NCI-H2171 (cell line): Measurements from ENCODE around the gene ZDHHC13.

Experiments used
- DNase-seq: peaks from one replicate; lab custom pipeline; 2025; lab: John Stamatoyannopoulos, UW

ZDHHC13 gene, protein sequence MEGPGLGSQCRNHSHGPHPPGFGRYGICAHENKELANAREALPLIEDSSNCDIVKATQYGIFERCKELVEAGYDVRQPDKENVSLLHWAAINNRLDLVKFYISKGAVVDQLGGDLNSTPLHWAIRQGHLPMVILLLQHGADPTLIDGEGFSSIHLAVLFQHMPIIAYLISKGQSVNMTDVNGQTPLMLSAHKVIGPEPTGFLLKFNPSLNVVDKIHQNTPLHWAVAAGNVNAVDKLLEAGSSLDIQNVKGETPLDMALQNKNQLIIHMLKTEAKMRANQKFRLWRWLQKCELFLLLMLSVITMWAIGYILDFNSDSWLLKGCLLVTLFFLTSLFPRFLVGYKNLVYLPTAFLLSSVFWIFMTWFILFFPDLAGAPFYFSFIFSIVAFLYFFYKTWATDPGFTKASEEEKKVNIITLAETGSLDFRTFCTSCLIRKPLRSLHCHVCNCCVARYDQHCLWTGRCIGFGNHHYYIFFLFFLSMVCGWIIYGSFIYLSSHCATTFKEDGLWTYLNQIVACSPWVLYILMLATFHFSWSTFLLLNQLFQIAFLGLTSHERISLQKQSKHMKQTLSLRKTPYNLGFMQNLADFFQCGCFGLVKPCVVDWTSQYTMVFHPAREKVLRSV

DNA sequence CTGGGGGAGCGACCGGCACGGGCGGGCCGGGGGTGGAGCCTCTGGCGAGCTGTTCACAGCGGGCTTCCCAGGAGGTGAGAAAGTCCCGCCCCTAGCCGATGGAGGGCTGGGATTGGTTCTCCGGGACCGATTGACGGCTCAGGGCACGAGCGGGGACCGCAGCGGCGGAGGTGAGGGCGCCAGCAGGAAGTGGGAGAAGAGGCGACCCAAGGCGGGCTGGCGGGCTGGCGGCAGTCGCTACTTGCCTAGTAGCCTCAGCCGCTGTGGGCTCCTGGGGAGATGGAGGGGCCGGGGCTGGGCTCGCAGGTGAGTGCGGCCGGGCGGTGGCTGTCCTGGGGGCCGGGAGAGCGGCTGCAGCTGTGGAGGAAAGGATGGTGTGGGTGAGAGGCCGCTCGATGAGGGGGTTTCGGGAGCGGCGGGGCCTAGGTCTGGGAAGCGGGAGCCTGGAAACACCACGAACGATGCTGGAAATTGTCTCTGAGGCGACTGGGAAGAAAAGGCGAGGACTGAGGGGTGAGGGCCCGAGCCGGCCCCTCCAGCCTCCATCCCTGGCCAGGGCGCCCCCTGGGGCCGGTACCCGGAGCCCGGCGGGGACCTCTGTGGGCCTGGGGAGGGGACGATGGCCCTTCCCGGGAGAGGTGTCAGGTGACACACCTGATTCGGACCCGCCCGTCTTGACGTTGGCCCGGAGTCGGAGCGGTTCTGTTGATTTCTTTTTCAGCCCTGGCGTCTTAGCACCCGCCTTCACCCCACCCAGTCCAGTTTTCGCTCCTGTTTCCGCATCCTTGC is at the start of gene ZDHHC13:
Gene ZDHHC13 (plus strand): TSS at position 198 of the 789 bp plus-strand sequence. CDS start 82 bp downstream, at position 280.
- peak; percentile 74 for DNase-seq

DNA sequence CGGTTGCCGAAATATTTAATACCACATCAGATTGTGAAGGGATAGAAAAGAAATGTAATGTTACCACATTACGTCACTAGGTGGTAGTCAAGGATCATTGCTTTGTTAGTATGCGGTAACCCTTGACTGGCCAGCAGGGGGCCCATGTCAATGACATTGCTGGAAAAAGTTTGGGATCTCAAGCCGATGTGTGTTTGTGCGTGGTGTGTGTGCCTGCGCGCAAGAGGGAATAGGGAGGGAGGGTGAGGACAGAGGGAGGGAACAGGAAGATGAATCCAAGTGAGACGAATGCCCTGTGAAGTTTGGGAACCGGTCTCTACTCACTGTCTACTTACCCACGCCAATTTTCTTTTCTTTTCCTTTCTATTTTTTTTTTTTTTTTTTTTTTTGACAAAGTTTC is 45.7 kb upstream of the ZDHHC13 start:
- peak; percentile 61 for DNase-seq

DNA sequence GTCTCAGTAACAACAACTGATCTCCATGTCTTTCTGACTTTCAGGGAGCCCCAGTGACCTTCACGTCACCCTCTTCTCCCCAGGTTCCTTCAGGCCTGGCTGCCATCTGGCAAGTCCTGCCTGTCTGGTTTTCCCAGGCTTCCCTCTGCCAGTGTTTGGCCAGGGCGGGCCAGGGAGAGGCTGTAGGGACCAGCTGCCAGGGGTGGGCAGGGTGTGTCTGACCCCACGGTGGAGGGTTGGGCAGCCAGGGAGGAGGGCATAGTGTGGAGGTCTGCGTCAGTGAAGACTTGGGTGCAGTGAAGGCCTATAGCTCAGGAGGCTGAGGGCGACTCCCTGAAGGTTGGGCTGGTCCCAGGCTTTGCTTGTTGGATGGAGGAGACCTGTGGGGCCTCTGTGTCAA is 44.5 kb upstream of the ZDHHC13 start:
- DNase-seq: no peak

DNA sequence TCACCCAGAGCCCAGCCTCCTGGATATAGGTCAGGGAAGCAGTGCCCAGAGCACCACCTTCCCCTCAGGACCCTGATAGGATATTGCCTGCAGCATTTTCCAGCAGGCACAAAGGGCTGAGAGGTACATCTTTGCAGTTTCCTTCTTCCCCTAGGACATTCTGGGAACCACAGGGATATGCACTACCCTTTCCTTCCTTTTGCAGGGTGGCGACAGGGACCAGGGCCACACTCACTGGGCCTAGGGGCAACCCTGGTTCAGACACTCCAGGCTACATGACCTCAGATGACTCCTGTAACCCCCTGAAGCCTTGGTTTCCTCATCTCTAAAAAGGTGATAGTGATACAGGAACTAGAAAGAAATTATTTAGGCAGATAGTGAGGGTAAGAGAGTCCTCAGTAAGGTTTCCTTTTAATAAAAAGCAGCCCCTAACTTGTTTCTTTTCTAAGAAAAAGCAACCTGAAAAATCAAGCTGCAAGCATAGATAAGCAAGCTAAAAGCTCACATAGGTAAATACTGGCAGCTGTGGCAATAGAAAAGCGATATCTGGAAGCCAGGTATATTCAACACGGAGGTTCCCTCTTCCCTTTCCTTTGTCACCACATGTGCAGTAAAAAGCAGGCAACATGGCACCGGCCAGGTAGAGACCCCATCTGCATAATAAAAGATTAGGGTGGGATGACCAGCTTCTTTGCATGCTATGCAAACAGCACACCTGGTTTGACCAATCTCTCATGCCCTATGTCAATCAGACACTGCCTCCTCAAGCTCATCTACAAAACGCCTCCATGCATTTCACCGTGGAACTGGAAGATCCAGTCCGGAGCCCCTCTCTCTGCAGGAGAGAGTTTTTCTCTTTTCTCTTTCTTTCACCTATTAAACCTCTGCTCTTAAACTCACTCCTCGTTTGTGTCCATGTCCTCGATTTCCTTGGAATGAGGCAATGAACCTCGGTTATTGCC is 43.2 kb upstream of the ZDHHC13 start:
- DNase-seq: no peak

DNA sequence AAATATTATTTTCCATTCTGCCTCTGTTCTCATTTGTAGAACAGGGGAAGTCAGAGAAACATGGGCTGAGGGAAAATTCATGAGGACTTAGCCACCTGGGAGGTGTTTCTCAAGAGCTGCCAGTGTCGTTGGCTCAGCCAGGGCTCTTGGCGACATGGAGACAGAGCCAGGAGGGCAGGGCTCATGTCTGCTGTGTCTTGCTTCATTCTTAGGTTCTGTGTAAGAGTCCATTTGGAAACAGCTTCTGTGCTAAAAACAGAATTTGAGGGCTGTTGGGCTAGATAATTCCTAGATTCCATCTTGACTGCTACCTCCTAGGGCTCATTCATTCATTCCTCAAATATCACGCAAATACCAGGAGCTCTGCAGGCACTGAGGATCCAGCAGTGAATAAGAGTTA is 41.3 kb upstream of the ZDHHC13 start:
- DNase-seq: no peak

DNA sequence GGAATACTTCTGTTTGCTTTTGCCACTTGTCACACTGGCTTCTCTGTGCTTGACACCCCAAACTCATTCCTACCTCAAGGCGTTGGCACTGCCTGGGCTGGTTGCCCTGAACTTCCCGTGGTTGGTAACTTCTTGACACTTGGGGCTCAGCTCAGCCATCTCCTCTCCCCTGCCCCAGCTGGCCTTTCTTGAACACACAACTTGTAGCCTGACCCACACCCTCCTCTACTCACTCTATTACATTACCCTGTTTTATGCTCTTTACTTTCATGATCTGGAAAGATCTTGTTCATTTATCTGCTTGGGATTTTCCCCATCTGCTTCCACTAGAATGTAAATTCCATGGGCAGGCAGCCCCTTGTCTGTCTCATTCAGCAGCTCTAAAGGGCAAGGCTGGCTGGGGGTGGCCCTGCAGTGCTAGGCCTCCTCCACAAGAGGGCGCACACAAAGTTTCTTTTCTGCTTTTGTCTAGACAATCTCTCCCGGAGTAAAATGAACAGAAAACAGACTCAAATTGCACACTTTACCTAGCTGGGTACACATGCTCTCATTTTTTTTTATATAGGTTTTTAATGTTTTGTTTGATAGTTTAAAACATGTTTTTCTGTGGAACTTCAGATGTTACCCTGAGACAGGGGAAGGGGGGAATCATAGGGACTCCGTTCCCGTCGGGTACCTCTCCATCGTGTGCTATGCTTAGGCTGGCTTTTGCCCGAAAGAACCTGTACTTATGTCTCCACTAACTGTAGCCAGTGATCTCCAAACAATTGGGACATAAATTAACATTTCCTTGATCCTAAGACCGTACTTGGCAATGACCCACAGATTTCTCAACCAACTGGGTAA is 40.0 kb upstream of the ZDHHC13 start:
- DNase-seq: no peak

DNA sequence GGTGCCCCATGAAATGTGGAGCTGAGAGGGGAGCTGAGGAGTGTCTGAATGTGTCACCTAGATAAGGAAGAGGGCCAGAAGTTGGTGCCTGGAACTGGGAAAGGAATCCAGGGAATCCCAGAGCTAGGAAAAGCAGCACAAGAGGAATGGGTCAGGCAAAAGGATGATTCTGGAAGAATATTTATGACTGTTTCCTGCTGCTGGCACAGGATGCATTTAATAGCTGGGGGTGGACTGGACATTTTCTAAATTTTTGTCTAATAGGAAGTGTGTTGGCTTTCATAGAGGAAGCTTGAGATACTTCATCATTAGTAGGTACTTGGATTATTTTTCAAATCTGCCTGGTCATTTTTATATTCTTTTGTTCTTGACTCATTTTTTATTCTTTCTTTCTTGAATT is 39.0 kb upstream of the ZDHHC13 start:
- DNase-seq: no peak

DNA sequence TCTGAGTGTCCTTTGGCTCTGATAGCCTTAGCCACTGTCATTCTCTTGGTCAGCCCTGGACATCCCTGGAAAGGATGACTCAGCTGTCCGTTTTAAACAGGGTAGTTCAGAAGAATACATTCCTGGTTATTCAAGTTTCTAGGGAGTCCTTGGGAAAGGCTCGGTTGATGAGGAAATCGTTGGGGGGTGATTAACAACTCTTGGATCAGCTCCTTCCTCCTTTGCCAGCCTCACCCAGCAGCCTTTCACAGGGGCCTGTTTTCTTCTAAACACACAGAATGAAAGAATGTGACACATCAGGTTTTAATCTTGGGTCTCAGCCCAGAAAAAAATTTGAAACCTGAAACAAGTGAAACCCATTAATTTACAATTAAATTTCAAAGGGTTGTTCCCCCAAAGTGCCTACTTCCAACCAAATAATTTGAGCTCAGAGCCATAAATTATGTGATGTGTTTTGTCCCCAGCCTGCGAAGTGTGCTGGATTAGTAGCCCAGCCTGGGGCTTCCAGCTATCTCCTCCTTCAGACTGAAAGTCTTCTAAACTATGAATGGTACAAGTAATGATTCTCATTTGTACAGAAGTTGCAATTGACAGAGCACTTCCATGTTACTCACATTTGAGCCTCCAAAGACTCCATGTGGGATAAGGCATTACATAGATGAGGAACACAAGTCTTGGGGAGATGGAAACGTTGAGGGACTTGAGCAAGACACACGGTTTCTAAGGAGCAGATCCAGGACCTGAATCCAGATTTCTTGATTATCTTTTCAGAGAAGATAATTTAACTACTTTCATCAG is 37.1 kb upstream of the ZDHHC13 start:
- no peak for DNase-seq

DNA sequence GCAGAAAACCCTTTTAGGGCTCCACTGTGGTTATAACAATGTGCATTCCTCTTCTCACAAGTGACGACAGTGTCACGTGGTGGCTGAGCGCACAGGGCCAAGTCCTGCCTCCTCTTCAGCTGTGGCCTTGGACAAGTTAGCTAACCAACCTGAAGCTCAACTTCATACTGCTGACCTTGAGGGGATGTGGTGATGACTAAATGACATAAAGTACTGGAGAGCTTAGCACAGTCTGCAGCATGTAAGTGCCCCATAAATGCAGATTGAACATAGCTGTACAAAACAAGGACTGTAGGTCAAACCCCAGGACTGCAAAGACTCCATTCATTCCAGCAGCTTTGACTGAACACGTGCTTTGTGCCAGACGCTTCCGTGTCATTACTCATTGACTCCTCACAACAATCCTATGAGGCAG is 36.4 kb upstream of the ZDHHC13 start:
- DNase-seq: no peak

DNA sequence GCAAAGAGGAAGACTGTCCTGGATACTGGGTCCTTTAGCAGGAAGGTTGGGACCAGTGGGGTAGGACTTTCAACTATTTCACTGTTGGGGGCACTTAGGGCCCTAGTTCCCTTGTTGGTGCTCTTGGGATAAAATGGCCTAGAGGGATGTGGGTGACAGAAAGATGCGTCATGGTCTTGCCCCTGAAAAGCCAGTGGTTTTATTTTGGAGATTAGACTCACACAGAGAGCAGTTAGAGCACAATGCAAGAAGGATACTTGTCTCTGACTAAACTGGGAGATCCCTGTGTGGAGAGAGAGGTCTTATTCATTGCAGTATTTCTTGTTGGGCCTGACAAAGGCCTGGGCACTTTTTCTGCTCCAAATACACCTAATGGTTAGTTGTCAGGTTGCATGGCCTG is 33.8 kb upstream of the ZDHHC13 start:
- DNase-seq: no peak

DNA sequence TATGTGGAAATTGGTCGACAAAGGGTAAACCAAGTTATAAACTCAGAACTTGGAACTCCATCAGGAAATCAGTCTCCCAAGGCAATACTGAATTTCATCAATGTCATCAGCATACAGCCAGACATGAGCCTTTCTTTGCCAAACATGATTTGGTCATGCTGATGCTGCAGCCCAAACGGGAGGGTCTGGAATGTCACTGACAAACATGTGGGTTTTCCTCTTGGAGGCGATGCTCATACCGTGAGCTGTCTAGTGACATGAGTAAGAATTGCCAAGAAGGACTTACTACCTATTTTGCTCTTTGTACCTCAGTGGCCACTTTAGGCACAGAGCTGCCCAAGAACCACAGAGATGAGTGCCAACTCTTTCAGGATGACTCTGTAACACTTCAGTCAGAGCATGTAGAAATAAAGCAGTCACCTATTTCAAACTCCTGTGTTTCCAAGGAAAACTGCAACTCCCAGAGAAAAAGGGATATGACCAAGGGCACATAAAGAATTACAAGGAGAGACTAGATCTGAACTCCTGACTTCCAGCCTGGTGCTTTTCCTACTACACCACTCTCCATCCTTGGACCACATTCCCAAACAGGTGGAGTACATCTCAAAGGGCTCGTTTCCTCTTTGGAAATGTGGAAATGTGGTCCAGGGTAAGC is 32.2 kb upstream of the ZDHHC13 start:
- no peak for DNase-seq

DNA sequence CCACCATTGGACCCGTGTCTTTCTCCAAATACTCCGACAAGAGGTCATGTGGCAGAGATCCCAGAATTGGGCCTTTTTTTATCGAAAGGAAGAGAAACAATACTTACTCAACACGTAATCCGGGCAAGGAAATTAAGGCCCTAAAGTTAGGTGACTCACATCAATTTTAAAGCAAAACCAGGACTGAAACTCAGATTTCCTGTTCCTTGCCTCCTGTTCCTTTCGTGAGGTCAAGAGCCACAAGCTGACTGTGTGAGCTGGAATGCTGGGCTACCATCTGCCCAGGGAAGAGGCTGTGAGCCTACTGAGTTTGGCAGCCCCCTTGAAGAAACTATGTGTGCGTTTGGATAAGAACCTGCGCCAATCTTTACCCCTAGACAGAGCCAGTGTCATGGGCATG is 29.3 kb upstream of the ZDHHC13 start:
- DNase-seq: no peak

DNA sequence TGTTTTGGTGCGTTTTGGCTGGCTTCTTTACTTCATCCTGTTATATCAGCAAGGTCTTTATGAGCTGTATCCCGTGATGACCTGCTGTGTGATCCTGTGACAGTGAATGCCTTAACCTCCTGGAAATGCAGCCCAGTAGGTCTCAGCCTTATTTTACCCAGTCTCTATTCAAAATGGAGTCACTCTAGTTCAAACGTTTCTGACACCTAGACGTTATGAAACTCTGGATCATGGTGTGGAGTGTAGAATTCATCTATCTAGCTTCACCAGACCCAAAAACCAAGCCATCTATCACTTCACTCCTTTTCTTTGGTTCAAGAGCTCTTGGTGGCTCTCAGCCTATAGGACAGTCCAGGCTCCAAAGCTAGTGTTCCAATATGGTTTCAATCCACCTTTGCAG is 28.2 kb upstream of the ZDHHC13 start:
- DNase-seq: no peak

DNA sequence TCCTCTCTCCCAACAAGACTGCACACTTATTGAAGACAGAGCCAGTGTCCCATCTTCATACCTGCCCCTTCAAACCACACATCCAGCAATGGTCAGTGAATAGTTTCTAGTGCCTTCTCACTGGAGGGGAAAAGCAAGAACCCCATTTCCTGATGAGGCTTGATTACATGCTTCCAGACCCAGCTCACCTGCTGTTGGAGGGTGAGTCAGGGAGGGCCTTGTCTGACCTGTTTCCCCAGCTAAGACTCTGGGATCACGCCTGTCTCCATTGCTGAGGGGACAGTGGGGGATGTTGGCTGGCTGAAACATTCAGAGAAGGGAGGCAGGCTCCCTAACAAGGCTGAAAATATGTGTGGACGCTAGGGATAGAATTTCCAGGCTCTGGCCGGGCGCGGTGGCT is 27.5 kb upstream of the ZDHHC13 start:
- DNase-seq: no peak

DNA sequence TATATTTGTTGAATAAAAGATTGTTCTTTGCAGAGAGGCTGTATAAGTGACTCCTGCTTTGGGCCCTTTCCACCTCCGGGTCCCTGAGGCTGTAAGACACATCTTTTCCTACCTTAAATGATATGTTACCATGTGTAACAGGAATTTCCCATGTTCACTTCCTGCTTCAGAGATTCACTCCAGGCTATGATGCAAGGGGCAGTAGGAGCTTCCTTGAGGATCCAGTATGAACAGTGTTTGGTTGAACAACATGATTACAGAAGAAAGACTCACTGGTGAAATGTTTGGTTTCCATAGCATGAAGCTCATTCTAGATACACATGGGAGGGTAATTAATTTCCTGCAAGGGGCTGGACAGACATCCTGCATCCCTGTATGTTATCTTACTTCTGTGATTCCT is 25.6 kb upstream of the ZDHHC13 start:
- no peak for DNase-seq

DNA sequence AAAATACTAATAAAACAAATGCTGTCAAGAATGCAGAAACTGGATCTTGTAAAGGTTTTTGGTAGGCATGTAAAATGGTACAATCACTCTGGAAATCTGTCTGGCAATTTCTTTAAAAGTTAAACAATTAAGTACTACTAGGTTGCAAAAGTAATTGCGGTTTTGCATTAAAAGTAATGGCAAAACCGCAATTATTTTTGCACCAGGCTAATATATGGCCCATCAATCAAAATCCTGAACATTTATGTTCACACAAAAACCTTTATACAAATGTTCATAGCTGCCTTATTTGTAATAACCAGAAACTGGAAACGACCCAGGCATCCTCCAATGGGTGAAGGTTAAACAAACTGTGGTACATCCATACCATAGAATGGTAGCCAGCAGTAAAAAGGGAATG is 24.6 kb upstream of the ZDHHC13 start:
- no peak for DNase-seq

DNA sequence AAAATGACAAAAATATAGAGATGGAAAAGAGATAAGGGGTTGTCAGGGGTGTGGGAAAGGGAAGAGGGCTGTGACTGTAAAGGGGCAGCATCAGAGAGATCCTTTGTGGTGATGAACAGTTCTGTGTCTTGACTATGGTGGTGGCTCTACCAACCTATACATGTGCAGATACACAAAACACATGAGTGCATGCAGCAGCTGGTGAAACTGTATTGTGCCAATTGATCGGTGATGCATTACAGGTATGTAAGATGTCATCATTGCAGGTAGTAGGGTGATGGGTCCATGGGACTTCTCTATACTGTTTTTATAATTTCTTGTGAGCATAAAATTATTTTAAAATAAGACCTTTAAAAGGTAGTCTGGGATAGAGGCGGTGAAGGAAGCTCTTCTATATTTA is 24.1 kb upstream of the ZDHHC13 start:
- DNase-seq: no peak

DNA sequence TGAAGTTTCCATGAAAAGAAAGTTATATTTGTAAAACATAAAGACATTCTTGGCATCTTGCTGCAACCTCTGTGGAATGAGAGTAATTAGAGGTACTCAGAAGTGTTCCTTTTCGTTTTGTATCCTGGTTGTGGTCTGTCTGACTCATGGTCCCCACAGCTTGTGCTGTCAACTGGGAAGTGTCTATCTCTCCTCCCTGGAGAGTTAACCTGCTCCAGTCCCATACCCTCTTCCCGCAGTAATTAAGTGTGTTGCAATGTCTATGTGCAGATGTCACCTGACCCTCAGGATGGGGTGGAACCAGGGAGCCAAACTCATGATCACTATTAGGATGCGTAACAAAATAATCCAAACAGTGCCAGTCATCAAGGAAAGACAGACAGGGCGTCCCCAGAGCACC is 23.0 kb upstream of the ZDHHC13 start:
- no peak for DNase-seq

DNA sequence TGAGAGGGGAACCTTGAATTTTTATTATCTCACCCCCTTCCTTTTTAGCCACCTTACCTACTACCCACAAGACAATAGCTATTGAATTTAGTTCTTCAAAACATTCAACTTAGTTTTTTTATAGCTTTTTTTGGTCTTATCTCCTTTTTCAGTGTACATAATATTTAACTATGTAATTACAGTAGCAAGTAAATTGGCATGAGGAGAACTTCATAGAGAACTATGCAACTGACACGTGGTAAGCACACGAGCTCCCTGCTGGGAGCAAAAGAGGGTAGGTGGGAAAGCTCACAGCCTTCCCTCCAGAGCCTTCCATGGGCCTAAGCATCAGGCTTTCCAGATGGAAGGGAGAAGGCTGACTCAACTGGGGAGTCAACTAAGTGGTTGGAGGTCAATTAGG is 22.1 kb upstream of the ZDHHC13 start:
- DNase-seq: no peak

DNA sequence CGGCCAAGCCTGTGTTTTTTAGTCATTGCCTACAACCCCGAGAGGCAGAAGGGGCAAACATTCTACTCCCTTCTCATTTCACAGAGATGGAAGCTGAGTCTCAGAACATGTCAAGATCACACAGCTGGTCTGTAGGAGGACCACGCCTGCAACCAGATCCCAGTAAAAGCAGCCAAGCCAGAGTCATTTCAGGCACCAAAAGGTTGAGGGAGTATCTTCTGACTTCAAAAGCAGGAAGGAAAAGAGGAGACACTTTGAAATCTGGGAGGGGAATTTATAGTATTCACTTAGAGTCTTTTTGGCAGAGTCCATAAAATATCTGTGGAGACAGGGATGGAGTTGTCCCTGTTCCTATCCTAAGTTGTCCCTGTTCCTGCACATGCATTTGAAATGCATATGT is 17.9 kb upstream of the ZDHHC13 start:
- no peak for DNase-seq
